ENCODE measurements around the gene TBC1D8.
"Not testable (repeated sequence)": the region's sequence is repeated elsewhere in the genome, so short reads cannot be mapped to it uniquely, and the experiment has no call there.

TBC1D8 gene

GRCh38 chr2:101151146-101151858, at the start of gene TBC1D8:
TBC1D8 (minus strand) TSS chr2:101151382; CDS start chr2:101151253, 129 bp downstream.
- DNase-seq (ENCODE audit: low read depth in 2 of 2), result peak; percentile 14 to 46

- no peak for DNase-seq (ENCODE audit: low read depth in 2 of 2)
Observed at GRCh38 chr2:101200676-101201075, 49.5 kb upstream of the TBC1D8 start.

GRCh38 chr2:101199251-101199791, 48.1 kb upstream of the TBC1D8 start:
- no peak for DNase-seq (ENCODE audit: low read depth in 2 of 2)

- no peak for DNase-seq (ENCODE audit: low read depth in 2 of 2)
Observed at GRCh38 chr2:101197814-101198213, 46.6 kb upstream of the TBC1D8 start.

- DNase-seq (ENCODE audit: low read depth in 2 of 2), result no peak
Observed at GRCh38 chr2:101197215-101197745, 46.1 kb upstream of the TBC1D8 start.

GRCh38 chr2:101195871-101196661, 44.9 kb upstream of the TBC1D8 start:
- no peak for DNase-seq (ENCODE audit: low read depth in 2 of 2)

GRCh38 chr2:101193033-101193626, 41.9 kb upstream of the TBC1D8 start:
- no peak for DNase-seq (ENCODE audit: low read depth in 2 of 2)

- DNase-seq (ENCODE audit: low read depth in 2 of 2), result no peak
Observed at GRCh38 chr2:101190747-101191516, 39.8 kb upstream of the TBC1D8 start.

- DNase-seq (ENCODE audit: low read depth in 2 of 2), result no peak
Observed at GRCh38 chr2:101188683-101189405, 37.7 kb upstream of the TBC1D8 start.

GRCh38 chr2:101187131-101187530, 35.9 kb upstream of the TBC1D8 start:
- no peak for DNase-seq (ENCODE audit: low read depth in 2 of 2)

- DNase-seq (ENCODE audit: low read depth in 2 of 2), result no peak
Observed at GRCh38 chr2:101185656-101186055, 34.5 kb upstream of the TBC1D8 start.

GRCh38 chr2:101185085-101185484, 33.9 kb upstream of the TBC1D8 start:
- no peak for DNase-seq (ENCODE audit: low read depth in 2 of 2)

GRCh38 chr2:101179982-101180381, 28.8 kb upstream of the TBC1D8 start:
- DNase-seq (ENCODE audit: low read depth in 2 of 2), result no peak

GRCh38 chr2:101176803-101177202, 25.6 kb upstream of the TBC1D8 start:
- no peak for DNase-seq (ENCODE audit: low read depth in 2 of 2)

GRCh38 chr2:101175991-101176390, 24.8 kb upstream of the TBC1D8 start:
- no peak for DNase-seq (ENCODE audit: low read depth in 2 of 2)

- no peak for DNase-seq (ENCODE audit: low read depth in 2 of 2)
Observed at GRCh38 chr2:101173707-101174295, 22.6 kb upstream of the TBC1D8 start.

- DNase-seq (ENCODE audit: low read depth in 2 of 2), result not testable (repeated sequence)
Observed at GRCh38 chr2:101169822-101170221, 18.6 kb upstream of the TBC1D8 start.

GRCh38 chr2:101168706-101169105, 17.5 kb upstream of the TBC1D8 start:
- DNase-seq (ENCODE audit: low read depth in 2 of 2), result no peak

GRCh38 chr2:101167532-101167931, 16.4 kb upstream of the TBC1D8 start:
- not testable (repeated sequence) for DNase-seq (ENCODE audit: low read depth in 2 of 2)

- no peak for DNase-seq (ENCODE audit: low read depth in 2 of 2)
Observed at GRCh38 chr2:101164021-101164420, 12.8 kb upstream of the TBC1D8 start.
